Stimulated activated effector memory CD8-positive, alpha-beta T cell treated with anti-CD3 and anti-CD28 coated beads, Interleukin-12 subunit alpha, Interleukin-12 subunit beta, amount 100 ng/mL, for 72 hours (primary cell): Measurements from ENCODE around the gene ZNF778.
A peak's percentile ranks its signal among the peaks of the same experiment; 100 is the strongest.

ENCODE experiments used
- ATAC-seq: fragments of 150-1000 bp; cut with Tn5 transposase; 2 replicates; pipeline ENCODE4 v1.10.0; 2021
- DNase-seq, 2 donors: peaks; one replicate each; pipeline ENCODE4 v3.0.0; 2021 to 2022; ENCODE audit warnings: low spot score in 2 of 2
- H3K27ac Mint-ChIP-seq: one replicate; pipeline ENCODE4 v1.8.0; 2022; ENCODE audit warnings: mild to moderate bottlenecking, mixed read lengths
- H3K36me3 Mint-ChIP-seq: one replicate; pipeline ENCODE4 v1.8.0; 2022; ENCODE audit warnings: mild to moderate bottlenecking, mixed read lengths
- H3K4me1 Mint-ChIP-seq: one replicate; pipeline ENCODE4 v1.8.0; 2022; ENCODE audit warnings: mixed read lengths
- H3K4me3 Mint-ChIP-seq: one replicate; pipeline ENCODE4 v1.8.0; 2022; ENCODE audit warnings: mild to moderate bottlenecking, mixed read lengths
- H3K9me3 Mint-ChIP-seq: one replicate; pipeline ENCODE4 v1.8.0; 2022; ENCODE audit warnings: mixed read lengths

The ZNF778 gene

GRCh38 chr16:89197633-89198416 lies 19.7 kb upstream of the ZNF778 start:
- Mint-ChIP-seq H3K9me3 (no peaks in the 10 kb centered on the region), H3K27ac (no peak overlapping the region), H3K36me3 (no peaks in the 10 kb centered on the region), H3K4me3 (no peak overlapping the region), H3K4me1 (peaks cover 4% of the 10 kb centered on the region)
- DNase-seq (no peak), ATAC-seq (no peak)

- Mint-ChIP-seq H3K27ac (no peak overlapping the region), H3K4me1 (peaks cover 10% of the 10 kb centered on the region), H3K4me3 (no peak overlapping the region), H3K36me3 (no peaks in the 10 kb centered on the region), H3K9me3 (no peaks in the 10 kb centered on the region)
- ATAC-seq (no peak), DNase-seq (no peak)
Measured at GRCh38 chr16:89198417-89199240, 18.9 kb upstream of the ZNF778 start.

DNA sequence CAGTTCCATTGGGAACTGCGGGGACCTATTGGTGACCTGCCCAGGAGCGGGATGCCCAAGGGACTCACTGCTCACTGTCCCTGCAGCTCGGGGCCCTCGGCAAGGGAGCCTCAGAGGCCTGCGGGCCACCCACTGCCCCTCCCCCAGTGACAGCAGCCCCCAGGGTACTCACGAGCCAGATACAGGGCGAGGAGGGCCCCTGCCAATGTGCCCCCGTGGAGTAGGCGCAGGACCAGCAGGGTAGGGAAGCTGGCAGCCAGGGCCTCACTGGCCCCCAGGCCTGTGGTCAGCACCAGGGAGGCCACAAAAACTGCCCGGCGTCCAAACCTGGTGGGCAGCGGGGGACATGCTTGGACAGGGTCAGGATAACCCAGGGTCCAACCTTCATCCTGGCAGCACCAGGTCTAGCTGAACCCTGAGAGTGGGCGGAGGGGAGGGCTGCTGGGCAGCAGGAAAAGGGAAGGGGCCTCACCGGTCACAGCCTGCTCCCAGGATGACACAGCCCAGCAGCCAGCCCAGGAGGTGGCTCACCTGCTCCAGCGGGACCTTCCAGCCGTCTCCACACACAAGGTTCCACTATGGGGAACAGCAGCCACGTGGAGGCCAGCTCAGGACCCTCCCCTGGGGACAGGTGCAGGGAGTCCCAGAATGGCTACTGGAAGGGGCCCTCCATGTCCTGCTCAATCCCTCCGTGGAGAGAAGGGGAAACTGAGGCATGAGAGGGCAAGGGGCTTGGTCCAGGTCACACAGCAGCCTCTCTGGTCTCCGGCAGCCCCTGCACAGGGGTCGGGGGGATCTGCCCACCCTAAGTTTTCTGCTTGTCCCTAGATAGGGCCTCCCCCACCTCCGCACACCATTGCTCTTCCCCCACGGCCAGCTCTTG lies 18.0 kb upstream of the ZNF778 start:
- H3K4me3 Mint-ChIP-seq: no peak overlapping the region
- DNase-seq (no peak), ATAC-seq (no peak)
- H3K4me1 Mint-ChIP-seq: peaks cover 10% of the 10 kb centered on the region
- H3K9me3 Mint-ChIP-seq: no peaks in the 10 kb centered on the region
- no peak overlapping the region for H3K27ac Mint-ChIP-seq
- no peaks in the 10 kb centered on the region for H3K36me3 Mint-ChIP-seq

GRCh38 chr16:89200124-89200849 lies 17.2 kb upstream of the ZNF778 start, which contains the start of gene SLC22A31:
TSS of gene SLC22A31 (minus strand) at chr16:89200537. CDS start at chr16:89200501, 36 bp downstream.
- H3K36me3 Mint-ChIP-seq: no peaks in the 10 kb centered on the region
- no peaks in the 10 kb centered on the region for H3K9me3 Mint-ChIP-seq
- H3K4me3 Mint-ChIP-seq: no peak within 1 kb of the TSS
- ATAC-seq (no peak), DNase-seq (no peak)
- no peak within 1 kb of the TSS for H3K27ac Mint-ChIP-seq
- peaks cover 10% of the 10 kb centered on the region for H3K4me1 Mint-ChIP-seq

DNA sequence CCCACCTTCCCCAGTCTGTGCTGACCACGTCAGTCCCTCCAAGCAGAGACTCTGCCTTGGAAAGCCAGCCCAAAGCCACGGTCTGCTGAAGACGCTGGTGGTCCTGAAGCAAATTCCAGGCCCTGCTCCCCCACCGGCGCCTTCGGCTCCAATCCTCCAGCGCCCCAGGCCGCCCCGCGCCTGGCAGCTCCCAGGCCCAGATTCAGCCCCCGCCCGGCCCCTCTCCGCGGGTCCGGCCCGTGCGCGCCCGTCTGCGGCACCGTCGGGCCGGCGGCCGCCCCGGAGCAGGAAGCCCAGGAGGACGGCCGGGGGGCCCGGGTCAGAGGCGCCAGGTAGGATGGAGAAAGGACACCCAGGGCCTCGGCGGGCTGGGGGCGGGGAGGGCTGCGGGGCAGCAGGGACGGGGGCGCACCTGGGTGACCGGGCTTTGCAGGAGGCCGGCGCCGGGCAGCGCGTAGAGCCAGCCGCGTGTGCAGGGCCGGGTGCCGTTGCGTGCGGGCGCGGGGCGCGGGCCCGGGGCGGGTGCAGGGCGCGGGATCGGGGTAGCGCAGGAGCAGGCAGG lies 16.6 kb upstream of the ZNF778 start:
- no peak for ATAC-seq
- no peak overlapping the region for H3K27ac Mint-ChIP-seq
- no peak overlapping the region for H3K4me3 Mint-ChIP-seq

DNA sequence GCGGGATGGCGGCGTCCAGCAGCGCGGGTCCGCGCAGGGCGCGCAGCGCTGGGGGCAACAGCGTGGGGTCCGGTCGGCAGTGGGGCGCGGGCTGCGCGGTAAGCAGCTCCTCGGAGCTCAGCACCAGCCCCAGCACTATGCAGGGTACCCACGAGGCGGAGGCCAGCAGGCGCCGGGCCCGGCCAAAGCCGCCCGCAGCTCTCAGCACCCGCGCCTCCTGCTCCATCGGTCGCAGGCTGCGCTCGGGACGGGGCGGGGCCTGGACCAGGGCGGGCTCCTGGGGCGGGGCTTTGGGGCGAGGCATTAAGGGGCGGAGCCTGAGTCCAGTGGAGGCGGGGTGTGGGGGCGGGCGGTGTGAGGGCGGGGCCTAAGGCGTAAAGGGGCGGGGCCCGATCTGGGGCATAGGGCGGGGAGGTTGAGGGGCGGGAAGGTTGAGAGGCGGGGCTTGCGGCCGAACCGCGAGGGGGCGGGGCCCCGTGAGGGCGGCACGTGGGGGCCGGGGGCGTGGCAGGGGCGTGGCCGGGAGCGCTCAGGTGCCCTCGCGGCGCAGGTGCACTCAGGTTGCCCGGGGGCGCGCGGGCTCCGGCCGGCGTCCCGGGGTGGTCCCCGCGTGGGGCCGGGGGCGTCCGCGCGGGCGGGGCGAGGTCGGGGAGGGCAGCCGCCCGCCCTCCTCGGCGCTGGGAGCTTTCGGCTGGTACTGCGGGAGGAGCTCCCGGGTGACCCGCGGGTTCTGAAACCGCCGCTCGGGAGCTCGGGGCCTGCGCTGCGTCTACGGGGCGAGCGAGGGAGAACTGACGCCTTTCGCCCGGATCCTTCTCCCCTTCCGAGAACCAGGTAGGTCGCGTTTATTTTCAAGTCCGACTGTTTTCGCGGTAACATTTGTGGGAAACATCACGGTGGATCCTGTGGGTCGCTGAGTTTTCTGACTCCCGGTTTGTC lies 15.8 kb upstream of the ZNF778 start:
- Mint-ChIP-seq H3K27ac (no peak overlapping the region), H3K4me3 (peak overlapping the region; percentile 42), H3K4me1 (peaks cover 10% of the 10 kb centered on the region), H3K36me3 (no peaks in the 10 kb centered on the region), H3K9me3 (no peaks in the 10 kb centered on the region)
- ATAC-seq (peak; percentile 75), DNase-seq (peak in 1 of 2 donors; percentile 65)

More for the DNA sequence above, 16.6 kb upstream of the ZNF778 start:
- no peaks in the 10 kb centered on the region for H3K36me3 Mint-ChIP-seq
- H3K9me3 Mint-ChIP-seq: no peaks in the 10 kb centered on the region
- H3K4me1 Mint-ChIP-seq: peaks cover 10% of the 10 kb centered on the region
- no peak for DNase-seq

DNA sequence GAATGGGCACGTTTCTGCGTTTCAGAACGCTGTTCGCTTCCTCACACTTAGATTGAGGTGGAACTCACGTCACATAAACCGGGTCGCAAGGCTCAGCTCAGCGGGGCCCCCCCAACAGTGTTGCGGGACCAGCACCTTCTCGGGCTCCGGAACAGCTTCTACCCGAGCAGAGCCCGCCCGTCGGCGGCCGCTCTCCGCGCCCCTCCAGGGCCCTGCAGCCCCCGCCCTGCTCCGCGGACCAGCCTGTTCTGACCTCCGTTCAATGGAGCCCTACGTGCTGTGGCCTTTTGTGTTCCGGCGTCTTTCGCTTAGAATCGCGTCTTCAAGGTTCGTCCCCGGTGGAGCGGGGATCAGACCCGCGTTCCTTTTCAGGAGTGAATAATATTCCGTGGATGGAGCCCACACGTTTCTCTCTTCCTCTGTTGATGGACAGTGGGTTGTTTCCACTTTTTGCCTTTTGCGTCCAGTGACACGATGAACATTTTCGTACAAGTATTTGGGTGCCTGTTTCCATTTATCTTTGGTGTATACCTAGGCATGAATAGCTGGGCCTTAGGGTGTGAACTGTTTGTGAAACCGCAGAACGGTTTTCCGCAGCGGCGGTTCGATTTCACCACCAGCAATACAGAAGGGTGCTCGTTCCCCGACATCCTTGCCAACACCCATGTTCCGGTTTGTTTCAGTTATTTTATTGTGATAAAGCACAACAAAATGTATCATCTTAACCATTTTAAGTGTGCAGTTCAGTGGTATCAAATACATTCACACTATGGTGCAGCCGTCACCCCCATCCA lies 14.9 kb upstream of the ZNF778 start:
- Mint-ChIP-seq H3K4me3 (peak overlapping the region; percentile 42), H3K27ac (no peak overlapping the region), H3K4me1 (peaks cover 10% of the 10 kb centered on the region), H3K9me3 (no peaks in the 10 kb centered on the region), H3K36me3 (no peaks in the 10 kb centered on the region)
- ATAC-seq (no peak), DNase-seq (no peak)

DNA sequence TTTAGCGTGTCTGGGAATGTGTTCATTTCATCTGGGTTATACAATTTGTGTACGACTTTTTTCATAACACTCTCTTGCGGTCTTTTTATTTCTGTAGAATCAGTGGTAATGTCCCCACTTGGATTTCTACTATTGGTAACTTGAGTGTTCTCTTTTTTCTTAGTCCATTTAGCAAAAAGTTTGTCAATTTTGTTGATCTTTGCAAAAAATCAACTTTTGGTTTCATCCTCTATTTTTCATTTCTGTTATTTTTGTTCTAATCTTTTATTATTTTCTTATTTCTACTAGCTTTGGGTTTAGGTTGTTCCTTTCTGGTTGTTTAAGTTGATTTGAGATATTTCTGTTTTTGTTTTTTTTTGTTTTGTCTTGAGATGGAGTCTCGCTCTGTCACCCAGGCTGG lies 9.5 kb upstream of the ZNF778 start:
- no peak for DNase-seq

GRCh38 chr16:89209522-89210044 lies 7.9 kb upstream of the ZNF778 start:
- no peaks in the 10 kb centered on the region for H3K36me3 Mint-ChIP-seq
- no peaks in the 10 kb centered on the region for H3K9me3 Mint-ChIP-seq
- no peak for ATAC-seq
- no peak overlapping the region for H3K27ac Mint-ChIP-seq
- no peak for DNase-seq
- no peaks in the 10 kb centered on the region for H3K4me1 Mint-ChIP-seq
- H3K4me3 Mint-ChIP-seq: no peak overlapping the region

More for the DNA sequence above, 9.5 kb upstream of the ZNF778 start:
- Mint-ChIP-seq H3K4me3 (no peak overlapping the region), H3K9me3 (no peaks in the 10 kb centered on the region), H3K36me3 (no peaks in the 10 kb centered on the region), H3K4me1 (peaks cover 4% of the 10 kb centered on the region), H3K27ac (no peak overlapping the region)
- ATAC-seq: no peak

DNA sequence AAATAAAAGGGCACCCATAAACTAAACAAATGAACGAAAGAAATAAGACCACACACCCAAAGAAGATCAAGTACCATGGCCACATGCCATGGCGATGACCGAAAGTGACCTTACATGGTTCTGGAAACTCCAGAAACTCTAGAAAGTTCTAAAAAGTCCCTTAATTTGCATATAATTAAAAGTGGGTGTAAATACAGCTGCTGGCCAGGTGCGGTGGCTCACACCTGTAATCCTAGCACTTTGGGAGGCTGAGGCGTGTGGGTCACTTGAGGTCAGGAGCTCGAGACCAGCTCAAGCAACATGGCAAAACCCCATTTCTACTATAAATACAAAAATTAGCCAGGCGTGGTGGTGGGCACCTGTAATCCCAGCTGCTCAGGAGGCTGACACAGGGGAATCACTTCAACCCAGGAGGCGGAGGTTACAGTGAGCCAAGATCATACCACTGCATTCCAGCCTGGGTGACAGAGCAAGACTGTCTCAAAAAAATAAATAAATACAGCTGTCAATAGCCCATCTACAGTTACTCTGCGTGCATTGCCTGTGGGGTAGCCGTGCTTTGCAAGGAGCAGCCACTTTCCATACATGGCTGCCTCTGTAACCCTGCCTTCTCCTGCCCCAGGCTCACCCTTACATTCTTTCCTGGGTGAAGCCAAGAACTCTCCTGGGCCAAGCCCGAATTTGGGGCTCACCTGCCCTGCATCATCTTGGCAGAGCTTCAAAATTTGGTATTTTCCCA lies 7.2 kb upstream of the ZNF778 start:
- Mint-ChIP-seq H3K27ac (no peak overlapping the region), H3K4me1 (no peaks in the 10 kb centered on the region), H3K4me3 (no peak overlapping the region), H3K9me3 (no peaks in the 10 kb centered on the region), H3K36me3 (no peaks in the 10 kb centered on the region)
- ATAC-seq: no peak
- DNase-seq: no peak

DNA sequence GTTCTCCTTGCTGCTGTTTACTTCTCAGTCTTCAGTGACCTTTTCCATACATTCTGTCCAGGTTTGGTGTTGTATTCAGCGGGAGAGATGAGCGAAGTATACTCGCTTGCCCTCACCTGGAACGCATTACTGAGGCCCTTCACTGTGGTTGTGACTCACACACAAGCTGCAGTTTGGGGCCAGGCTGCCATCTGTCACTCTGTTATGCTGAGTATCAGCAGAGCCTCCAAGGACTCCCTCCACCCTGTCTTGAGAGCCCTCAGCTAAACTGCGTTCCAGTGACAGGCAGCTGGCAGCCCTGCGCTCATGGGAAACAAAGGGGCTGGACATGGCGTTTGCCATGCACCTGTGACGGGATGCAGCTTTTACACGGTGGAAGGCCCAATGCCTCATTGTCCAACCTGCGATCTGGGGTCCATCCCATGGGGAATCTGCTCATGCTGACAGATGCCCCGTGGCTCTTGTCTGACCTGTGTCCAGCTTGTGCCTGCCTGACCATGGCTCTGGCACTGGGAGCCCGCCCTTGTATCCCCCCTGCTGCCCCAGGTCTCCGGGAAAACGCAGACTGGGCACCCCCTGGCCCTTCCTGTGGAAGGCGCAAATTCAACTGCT lies 6.5 kb upstream of the ZNF778 start:
- ATAC-seq: peak; percentile 39
- DNase-seq: no peak
- Mint-ChIP-seq H3K27ac (no peak overlapping the region), H3K4me1 (no peaks in the 10 kb centered on the region), H3K4me3 (no peak overlapping the region), H3K36me3 (no peaks in the 10 kb centered on the region), H3K9me3 (no peaks in the 10 kb centered on the region)
